ENCODE results near the gene GALNTL6.

- TF ChIP-seq CTCF (conservative IDR thresholded peaks at IDR 0.05 in 1 of 2, IDR thresholded peaks at IDR 0.05 in 1 of 2; ENCODE audit: low read depth in 1 of 2, low read length in 2 of 2) (no peak), EZH2 (IDR thresholded peaks at IDR 0.05; ENCODE audit: low read length, missing control alignments) (no peak)
Observed at GRCh38 chr4:172486531-172486930, 673.3 kb downstream of the GALNTL6 start.
